MM.1S (cell line): ENCODE results near the gene MRPL27.

Experiments used
- EZH2 ChIP-seq: fragments of 300-600 bp; sonication (generic); optimal IDR thresholded peaks from 2 replicates; pipeline ENCODE3; 2017; ENCODE audit warnings: low read depth, mild to moderate bottlenecking, antibody characterized with exemption, low read length, mixed read lengths
- EZH2phosphoT487 ChIP-seq: fragments of 300-600 bp; sonication (generic); IDR thresholded peaks from 2 replicates; pipeline ENCODE4 v1.6.1; 2018; ENCODE audit warnings: antibody characterized with exemption, low read length
- TF ChIP-seq, protein P1 (sequence below): fragments of 300-600 bp; sonication (generic); IDR thresholded peaks from 2 replicates; pipeline ENCODE4 v1.5.1; 2016; ENCODE audit warnings: antibody characterized with exemption, low read length, mixed read lengths

DNA sequence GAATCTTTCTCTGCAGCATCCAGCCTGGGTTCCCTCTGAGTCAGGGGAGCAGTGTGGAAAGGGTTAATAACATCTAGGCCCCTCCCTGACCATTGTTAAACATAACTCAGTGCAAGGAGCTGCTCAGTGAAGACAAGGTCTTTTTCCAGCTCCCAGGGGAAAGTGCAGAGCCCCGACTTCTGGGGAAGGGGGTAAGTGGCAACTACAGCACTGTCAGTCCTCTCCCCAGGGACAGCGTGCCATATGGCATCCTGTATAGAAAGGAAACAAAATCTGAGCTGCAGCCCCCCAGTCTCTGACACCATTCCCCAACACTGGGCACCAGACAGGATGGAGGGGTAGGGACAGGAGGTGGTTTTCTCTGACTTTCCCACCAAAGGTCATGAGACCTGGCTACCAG, 7.8 kb downstream of the MRPL27 start:
- TF ChIP-seq, protein P1, sequence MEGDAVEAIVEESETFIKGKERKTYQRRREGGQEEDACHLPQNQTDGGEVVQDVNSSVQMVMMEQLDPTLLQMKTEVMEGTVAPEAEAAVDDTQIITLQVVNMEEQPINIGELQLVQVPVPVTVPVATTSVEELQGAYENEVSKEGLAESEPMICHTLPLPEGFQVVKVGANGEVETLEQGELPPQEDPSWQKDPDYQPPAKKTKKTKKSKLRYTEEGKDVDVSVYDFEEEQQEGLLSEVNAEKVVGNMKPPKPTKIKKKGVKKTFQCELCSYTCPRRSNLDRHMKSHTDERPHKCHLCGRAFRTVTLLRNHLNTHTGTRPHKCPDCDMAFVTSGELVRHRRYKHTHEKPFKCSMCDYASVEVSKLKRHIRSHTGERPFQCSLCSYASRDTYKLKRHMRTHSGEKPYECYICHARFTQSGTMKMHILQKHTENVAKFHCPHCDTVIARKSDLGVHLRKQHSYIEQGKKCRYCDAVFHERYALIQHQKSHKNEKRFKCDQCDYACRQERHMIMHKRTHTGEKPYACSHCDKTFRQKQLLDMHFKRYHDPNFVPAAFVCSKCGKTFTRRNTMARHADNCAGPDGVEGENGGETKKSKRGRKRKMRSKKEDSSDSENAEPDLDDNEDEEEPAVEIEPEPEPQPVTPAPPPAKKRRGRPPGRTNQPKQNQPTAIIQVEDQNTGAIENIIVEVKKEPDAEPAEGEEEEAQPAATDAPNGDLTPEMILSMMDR = no peak
- no peak for TF ChIP-seq EZH2
- TF ChIP-seq EZH2phosphoT487 = no peak
